HG03469 (cell line): ENCODE measurements around the gene RNLS.
"Not testable (repeated sequence)": the region's sequence is repeated elsewhere in the genome, so short reads cannot be mapped to it uniquely, and the experiment has no call there.

Experiments used
- ATAC-seq: cut with Tn5 transposase; IDR thresholded peaks from one replicate; pipeline ENCODE4 v1.9.1; 2021; ENCODE audit warnings: mild to moderate bottlenecking, moderate library complexity, moderate number of reproducible peaks; ENCODE audit not compliant: unreplicated experiment

Gene RNLS

GRCh38 chr10:88355750-88356149, 227.4 kb downstream of the RNLS start:
- ATAC-seq = not testable (repeated sequence)

- ATAC-seq = no peak
Measured at GRCh38 chr10:88347597-88348304, 235.4 kb downstream of the RNLS start.

GRCh38 chr10:88347022-88347421, 236.1 kb downstream of the RNLS start:
- no peak for ATAC-seq

GRCh38 chr10:88346144-88346977, 236.8 kb downstream of the RNLS start:
- no peak for ATAC-seq

- ATAC-seq = no peak
Measured at GRCh38 chr10:88343761-88344484, 239.2 kb downstream of the RNLS start.

GRCh38 chr10:88342733-88343310, 240.3 kb downstream of the RNLS start:
- ATAC-seq = no peak

- no peak for ATAC-seq
Measured at GRCh38 chr10:88337134-88337533, 246.0 kb downstream of the RNLS start.

- no peak for ATAC-seq
Measured at GRCh38 chr10:88336334-88336733, 246.8 kb downstream of the RNLS start.

GRCh38 chr10:88333248-88333630, 249.9 kb downstream of the RNLS start:
- no peak for ATAC-seq

GRCh38 chr10:88332503-88333247, 250.4 kb downstream of the RNLS start:
- ATAC-seq = no peak

GRCh38 chr10:88330174-88330573, 252.9 kb downstream of the RNLS start:
- ATAC-seq = no peak

GRCh38 chr10:88322324-88323063, 260.6 kb downstream of the RNLS start:
- ATAC-seq = no peak

- no peak for ATAC-seq
Measured at GRCh38 chr10:88319960-88320517, 263.1 kb downstream of the RNLS start.

GRCh38 chr10:88318803-88319202, 264.3 kb downstream of the RNLS start:
- ATAC-seq = no peak

GRCh38 chr10:88317099-88317498, 266.0 kb downstream of the RNLS start:
- no peak for ATAC-seq

GRCh38 chr10:88316292-88316861, 266.7 kb downstream of the RNLS start:
- no peak for ATAC-seq

GRCh38 chr10:88315755-88316154, 267.4 kb downstream of the RNLS start:
- ATAC-seq = no peak

GRCh38 chr10:88314362-88314761, 268.8 kb downstream of the RNLS start:
- ATAC-seq = no peak

- ATAC-seq = no peak
Measured at GRCh38 chr10:88313878-88314277, 269.2 kb downstream of the RNLS start.
